Measurements from ENCODE around the gene WEE1.
A peak's percentile ranks its signal among the peaks of the same experiment; 100 is the strongest.
"Not testable (repeated sequence)": the region's sequence is repeated elsewhere in the genome, so short reads cannot be mapped to it uniquely, and the experiment has no call there.

The WEE1 gene

DNA sequence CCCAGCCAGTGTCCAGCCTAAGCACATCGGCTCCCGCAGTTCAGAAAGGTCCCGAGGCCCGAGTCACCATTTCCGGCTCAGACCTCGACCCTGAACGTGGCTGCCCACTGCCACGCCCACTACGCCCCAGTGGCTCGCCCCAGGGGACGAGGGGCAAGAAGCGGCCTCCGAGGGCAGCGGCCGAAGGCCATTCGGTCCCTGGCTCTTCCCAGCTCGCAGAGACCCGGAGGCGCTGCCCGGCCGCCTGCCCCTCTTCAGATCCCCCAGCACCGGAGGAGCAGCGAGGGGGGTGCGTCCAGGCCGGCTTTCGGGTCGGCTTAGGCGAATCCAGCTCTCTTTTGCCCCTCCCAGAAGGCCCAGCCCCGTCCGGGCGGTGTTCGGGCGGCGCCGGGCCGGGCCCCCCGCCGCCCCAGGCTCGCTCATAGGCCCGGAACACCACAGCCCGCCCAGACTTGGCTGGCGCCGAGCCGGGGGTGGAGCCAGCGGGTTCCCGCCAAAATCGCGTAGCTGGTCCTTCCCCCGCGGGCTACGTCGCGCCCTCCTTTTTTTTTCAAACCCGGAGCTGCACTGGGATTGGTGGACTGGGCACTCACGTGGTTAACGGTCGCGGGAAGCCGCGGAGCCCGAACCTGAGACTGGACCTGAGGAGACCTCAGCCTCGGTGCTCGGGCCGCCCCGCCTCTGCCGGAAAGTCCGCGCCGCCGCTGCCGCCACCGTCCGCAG lies at the start of gene WEE1:
Gene WEE1, plus strand, starts transcription at position 619 of the 723 bp plus-strand sequence. CDS start 264 bp downstream, outside the sequence.
- DNase-seq (ENCODE audit: low read depth) = peak; percentile 94

DNA sequence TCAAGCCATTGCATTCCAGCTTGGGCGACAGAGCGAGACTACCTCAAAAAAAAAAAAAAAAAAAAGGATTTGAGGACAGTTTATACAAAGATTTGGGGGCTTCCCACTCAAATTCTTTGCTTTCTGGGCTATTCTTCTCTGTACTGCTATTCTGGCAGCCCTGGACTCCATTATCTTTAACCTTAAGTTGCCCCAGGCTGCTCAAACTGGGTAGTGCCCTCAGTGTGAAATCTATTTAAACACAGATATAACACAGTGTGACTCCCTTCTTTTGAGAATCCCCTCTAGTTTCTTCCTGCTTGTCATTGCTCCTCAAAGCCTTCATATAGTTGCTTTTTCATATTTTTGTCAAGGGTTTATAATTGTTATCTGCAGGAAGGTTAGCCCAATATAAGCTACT lies 49.5 kb upstream of the WEE1 start:
- no peak for DNase-seq (ENCODE audit: low read depth)

DNA sequence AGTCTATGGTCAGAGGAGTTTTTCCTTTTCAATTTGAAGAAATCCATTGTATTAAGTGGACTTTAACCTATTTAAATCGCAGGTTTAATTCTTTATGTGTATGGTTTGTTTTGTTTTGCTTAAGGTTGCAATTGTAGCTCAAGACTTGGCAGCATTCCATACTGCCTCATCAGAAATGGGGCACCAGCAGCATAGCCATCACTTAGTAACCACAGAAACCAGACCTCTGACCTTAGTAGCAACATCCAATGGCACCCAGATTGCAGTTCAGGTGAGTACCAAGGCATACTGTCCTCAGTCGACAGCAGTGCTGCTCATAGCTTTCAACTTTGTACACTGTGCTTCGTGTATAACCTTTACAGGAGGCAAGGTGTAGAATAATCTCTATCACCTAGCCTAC lies 48.4 kb upstream of the WEE1 start:
- no peak for DNase-seq (ENCODE audit: low read depth)

DNA sequence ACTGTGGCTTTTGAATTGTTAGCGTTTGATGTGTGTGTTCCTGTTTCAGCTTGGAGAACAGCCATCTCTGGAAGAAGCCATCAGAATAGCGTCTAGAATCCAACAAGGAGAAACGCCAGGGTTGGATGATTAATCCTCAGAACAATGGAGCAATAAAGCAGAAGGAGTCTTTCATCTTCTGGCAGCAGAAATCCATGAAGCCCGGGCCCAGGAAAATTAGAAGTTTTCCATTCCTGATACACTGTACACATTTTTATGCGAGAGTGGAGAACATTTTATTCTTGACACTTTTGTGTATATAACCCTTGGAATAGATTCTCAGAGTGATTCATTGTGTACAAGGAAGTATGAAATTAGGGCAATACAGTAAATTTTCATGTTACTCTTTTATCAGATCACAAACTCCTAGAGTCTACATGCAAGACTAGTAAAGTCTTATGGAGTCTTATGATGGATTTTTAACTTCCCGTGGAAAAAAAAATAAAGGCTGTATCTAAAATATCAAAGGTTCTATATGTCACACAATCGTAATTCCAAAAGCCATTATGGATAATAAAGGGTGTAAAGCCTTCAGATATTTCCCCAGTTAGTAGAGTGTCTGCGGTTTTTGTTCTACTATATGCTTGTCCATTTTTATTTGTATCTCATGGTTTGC lies 45.9 kb upstream of the WEE1 start:
- no peak for DNase-seq (ENCODE audit: low read depth)

DNA sequence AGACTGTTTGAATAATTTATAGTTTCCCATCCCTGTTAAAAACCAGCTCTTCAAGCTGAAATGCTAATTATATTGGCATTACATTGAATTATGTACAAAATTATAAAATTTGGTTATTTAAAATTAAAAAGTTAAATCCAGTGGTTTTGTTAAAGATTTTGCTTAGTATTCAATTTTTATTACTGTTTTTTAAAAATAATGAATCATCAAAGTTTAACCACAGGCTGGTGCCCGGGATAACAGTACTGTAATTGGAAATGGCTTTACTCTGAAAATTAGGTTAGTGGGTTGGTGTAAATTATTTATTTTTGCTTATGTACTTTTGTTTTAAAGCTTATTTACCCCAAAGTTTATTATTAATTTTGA lies 45.4 kb upstream of the WEE1 start:
- DNase-seq (ENCODE audit: low read depth) = no peak

DNA sequence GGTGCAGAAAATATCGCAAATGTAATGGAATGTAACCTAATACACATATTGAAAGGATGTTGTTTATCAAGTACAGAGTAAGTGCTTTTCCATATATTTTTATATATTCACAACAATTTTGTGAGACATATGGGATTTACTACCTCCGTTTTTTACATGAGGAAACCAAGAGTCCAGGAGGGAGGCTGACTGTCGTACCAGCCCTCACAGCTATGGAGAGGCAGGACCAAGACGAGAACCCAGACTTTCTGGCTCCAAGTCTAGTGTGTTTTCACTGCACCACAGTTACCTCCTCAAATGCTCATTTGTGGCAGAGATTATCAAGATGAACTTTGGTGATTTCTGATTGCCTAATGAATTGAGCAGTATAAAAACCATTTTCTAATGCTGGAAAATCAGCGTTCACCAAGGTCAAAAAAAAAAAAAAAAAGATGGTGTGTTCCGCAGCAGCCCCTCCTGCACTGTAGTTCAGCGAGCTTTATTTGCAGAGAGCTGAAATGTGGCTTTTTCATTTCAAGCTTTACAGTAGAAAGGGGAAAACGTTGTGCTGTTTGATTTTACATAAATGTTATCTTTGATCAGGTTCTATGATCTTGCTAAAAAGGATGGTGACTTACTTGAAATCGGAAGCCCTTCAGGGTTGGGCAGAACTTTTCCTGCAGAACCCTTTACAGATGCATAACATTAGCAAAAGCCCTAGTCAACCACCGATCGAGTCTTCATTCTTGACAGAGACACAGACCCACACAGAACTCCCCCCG lies 44.7 kb upstream of the WEE1 start:
- DNase-seq (ENCODE audit: low read depth) = no peak

DNA sequence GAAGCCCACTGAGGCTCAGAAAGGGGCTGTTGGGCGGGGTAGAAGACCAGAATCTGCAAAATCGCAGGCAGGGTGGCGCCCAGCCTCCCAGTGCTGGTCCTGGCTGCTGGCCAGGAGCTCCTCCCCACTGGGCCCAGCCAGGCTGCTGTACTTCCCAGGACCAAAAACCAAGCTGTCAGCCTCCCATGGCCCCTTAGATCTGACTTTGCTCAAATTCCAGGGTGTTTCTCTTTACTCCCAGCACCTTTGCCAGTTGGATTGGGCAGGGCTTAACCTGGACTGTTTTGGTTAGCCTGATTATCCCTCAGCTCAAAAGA lies 44.2 kb upstream of the WEE1 start:
- no peak for DNase-seq (ENCODE audit: low read depth)

DNA sequence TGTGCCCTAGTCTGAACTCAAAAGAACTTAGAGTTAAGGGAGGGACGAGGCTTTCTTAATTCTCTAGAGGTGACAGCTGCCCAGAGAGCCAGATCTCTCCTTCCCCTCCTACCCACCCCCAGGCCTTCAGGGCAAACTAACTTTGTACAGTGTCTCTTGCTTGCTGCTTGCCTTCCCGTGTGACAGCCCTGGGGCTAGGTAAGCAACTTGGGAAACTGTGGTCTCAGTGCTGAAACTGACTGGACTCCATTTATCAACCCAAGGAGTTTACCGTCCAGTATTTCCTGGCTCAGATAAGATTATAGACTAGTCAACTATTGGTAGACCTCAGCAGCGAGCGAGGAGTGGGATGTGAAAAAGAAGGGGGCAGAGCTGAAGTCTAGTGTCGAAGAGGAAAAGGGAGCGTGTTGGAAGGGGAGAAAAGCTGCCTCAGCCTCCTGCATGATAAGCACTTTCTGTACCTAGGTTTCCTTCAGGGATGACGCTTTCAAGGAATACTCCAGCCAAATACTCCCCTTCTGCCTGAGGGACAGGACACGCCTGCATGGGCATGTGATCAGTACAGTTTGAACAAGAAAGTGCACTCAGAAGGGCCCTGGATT lies 43.3 kb upstream of the WEE1 start:
- no peak for DNase-seq (ENCODE audit: low read depth)

DNA sequence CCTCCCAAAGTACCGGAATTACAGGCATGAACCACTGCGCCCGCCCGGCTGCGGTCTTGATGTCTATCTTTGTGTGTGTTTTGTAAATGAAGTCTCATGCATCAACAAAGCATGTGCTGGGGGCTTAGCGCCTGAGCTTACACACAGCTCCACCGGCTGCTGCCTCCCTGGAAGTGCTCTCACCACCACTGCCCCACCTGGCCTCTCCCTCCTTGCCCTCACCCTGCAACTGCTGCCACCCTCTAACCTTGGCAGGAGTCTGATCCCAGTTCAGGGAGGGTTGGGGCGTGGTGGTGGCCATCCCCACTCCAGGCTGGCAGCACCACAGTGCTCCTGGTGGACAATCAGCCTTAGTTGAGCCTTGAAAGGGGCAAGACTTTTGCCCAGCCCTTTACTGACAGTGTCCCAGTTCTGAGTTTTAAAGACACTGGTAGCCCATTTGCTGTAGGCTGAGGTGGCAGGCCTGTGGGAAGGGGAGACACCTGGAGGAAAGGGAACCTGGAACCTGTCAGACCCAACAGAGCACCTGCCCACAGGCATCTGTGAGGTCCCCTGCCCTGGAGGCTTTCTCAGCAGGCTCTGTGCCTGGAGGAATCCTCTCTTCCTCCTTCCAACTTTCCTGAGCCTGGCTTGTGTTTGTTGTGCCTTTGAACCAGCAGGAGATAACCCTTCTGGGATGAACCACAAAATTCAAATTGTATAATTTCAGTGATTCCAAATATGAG lies 42.4 kb upstream of the WEE1 start:
- DNase-seq (ENCODE audit: low read depth) = no peak

DNA sequence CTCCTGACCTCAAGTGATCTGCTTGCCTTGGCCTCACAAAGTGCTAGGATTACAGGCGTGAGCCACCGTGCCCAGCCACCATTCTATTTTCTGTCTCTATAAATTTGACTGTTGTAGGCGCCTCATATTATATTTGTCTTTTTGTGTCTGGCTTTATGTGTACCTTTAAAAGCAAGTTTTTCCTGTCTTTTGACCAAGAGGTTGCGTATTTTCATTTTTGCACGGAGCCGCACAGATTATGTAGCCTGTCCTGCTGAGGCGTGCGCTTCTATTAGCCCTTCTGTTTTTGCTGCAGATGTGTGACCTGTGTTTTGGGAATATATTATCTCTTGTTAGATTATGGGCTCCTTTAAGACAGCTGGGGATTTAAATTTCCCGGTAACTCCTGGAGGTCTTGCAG lies 40.4 kb upstream of the WEE1 start:
- DNase-seq (ENCODE audit: low read depth) = no peak

DNA sequence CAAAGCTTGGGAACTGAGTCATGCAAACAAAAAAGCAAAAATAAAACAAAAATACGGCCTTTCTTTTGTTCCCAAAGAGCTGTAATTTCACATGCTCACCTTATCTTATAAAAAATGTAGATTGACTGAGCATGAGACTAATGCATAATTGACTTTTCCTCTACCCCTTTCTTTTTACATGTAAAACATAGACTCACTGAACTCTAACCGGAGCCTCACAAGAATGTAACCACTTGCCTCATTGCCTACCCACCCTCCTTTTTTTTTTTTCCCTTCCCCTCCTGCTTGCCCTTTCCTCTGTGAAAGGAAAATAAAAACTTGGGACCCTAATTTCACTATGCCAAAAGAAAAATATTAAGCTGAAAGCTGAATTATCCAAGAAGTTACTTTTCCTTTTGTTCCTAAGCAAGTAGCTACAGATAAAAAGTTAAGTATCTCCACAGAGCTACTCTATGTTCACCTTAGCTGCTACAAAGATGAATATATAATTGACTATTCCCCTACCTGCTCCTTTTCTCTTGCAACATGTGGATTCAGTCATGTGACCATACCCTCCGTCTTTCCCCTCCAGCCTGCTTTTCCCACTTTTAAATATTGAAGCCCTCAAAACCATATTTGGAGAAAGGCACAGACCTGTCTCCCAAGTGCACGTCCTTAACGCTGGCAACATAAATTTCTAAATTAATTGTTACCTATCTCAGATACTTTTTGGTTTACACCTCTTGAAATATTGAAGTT lies 39.6 kb upstream of the WEE1 start:
- DNase-seq (ENCODE audit: low read depth) = no peak

DNA sequence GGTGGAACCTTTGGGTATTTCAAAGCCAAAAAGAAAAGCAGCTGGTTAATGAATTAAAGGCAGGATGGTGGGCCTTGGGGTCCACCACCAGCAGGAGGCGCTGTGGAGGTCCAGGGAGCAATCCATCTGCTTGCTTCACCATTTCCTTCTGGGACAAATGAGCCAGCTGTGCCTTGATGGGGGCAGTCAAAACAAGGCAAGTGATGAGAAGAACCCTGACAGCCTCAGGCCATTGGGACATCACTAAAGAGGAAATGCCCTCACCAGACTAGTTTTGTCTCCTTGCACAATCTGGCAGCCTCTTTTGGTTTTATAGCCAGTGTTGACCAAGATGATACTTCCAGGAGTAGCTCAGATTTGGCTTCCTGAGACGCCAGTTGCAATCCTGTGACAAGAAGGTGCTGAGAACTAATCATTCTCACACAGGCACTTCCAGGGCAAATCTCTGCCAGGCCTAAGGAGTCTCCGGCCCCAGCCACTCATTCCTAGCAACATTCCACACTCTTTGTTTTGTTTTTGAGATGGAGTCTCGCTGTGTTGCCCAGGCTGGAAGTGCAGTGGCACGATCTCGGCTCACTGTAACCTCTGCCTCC lies 38.2 kb upstream of the WEE1 start:
- peak; percentile 39 for DNase-seq (ENCODE audit: low read depth)

DNA sequence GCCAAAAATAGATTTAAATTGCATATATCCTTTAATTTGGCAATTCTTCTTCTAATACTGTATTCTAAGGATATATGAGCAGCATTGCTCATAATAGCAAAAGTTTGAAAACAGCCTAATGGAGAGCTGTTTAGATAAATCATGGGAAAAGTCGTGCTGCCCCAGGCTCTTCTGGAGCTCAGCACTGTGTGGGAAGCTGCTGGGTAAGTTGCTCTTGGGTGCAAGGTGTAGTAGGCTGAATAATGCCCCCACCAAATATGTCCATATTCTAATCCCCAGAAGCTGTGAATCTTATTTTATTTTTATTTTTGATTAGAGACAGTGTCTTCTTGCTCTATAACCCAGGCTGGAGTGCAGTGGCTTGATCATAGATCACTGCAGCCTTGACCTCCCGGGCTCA lies 34.9 kb upstream of the WEE1 start:
- DNase-seq (ENCODE audit: low read depth) = no peak

DNA sequence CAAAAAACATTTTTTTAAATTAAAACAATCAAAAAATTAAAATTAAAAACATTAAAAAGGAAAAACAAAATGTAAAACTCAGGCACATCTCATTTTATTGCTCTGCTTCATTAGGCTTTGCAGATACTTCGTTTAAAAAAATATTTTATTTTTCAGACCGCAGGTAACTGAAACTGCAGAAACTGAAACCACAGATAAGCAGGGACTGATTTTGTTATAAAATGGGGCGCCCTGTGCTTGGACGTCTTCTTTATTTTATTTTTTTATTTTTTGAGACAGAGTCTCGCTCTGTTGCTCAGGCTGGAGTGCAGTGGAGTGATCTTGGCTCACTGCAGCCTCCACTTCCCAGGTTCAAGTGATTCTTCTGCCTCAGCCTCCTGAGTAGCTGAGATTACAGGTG lies 24.3 kb upstream of the WEE1 start:
- not testable (repeated sequence) for DNase-seq (ENCODE audit: low read depth)

DNA sequence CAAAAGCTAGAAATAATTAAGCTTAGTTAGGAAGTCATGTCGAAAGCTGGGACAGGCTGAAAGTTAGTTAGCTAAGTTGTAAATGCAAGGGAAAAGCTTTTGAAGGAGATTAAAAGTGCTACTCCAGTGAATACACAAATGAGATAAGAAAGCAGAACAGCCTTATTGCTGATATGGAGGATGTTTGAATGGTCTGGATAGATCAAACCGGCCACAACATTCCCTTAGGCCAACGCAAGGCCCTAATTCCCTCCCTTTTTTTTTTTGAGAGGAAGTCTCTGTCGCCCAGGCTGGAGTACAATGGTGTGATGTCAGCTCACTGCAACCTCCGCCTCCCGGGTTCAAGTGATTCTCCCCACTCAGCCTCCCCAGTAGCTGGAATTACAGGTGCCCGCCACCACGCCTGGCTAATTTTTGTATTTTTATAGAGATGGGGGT lies 23.3 kb upstream of the WEE1 start:
- DNase-seq (ENCODE audit: low read depth) = no peak

DNA sequence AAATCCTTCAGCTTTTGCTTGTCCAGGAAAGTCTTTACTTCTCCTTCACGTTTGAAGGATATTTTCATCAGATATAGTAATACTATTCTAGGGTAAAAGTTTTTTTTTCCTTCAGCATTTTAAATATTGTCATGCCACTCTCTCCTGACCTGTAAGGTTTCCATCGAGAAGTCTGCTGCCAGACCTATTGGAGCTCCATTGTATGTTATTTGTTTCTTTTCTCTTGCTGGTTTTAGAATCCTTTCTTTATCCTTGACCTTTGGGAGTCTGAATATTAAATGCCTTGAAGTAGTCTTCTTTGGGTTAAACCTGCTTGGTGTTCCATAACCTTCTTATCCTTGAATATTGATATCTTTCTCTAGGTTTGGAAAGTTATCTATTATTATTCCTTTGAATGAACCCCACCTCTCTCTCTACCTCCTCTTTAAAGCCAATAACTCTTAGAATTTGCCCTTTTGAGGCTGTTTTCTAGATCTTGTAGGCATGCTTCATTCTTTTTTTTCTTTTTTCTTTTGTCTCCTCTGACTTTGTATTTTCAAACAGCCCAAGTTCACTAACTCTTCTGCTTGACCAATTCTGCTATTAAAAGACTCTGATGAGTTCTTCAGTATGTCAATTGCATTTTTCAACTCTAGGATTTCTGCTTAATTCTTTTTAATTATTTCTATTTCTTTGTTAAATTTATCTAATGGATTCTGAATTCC lies 12.0 kb upstream of the WEE1 start:
- no peak for DNase-seq (ENCODE audit: low read depth)

DNA sequence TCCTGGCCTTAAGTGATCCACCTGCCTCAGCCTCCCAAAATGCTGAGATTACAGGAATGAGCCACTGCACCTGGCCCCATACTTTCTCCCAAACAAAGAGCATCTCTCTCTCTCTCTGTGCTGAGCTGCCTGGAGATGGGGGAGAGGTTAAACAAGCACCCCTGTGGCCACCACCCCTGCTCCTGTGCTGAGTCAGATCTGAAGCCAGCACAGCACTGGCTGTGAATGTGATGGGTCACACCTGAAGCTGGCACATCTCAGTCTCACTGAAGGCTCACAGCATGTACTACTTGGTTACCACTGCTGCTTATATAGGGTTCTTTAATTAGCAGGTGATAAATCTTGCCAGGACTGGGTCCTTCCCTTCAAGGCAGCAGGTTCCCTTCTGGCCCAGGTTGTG lies 10.8 kb upstream of the WEE1 start:
- no peak for DNase-seq (ENCODE audit: low read depth)

DNA sequence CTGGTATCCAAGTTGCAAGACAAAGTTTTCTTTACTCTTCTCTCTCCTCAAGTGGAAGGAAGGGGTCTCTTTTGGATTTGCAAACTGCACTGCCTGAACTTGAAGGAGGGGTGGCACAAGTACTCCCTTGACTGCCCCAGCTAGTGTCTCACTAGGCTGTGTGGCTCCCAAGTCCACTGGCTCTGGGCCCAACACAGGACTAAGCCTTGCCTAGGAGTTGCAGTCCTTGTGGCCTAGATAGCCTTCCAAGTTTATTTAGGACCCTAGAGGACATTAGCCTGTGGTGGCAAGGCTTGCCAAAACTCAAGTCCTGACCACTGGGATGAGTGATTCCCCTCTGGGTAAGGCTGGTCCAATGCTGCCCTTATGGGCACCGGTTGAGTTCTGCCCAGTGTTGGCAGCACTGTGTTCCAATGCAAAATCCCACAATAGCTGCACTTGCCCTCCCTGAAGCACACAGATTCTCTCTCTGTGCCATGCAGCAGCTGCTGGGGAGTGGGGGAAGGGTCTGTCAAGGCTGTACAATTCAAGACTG lies 10.2 kb upstream of the WEE1 start:
- DNase-seq (ENCODE audit: low read depth) = no peak

DNA sequence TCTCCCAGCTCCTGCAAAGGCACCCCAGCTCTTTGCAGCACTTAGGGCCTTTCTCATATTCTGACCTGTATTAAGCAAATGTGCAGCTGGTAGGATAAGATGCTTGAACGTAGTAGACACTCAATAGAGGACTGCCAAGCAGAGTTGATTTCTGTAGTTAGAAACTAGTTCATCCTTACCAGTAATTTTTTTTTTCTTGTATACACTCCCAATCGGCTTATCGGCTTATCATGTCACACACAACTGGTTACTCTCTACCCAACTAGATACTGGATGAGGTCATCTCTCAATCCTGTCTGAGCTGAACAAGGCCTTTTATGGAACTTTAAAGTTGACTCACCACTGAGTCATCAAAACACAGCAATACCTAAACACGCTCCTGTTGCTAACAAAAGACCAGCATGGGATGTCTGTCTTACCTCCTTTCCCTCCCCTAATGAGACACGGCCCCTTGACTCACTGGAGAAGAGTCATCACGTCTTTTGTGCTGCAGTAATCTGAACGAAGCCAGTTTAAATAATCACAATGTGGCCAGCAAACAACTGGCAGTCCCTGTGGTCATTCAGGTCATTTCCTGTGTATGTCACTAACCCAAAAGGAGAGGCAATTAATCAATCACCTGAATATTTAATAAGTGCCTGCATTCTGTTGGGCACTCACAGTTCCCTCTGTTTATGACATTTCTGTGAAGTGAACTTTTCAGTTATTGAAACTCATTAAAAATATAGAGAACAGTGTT lies 7.5 kb upstream of the WEE1 start:
- DNase-seq (ENCODE audit: low read depth) = peak; percentile 100
